HG03196 (cell line): Measurements from ENCODE around the gene SS18.

Experiments
- ATAC-seq: cut with Tn5 transposase; IDR thresholded peaks from one replicate; pipeline ENCODE4 v1.9.1; 2021; ENCODE audit not compliant: unreplicated experiment

Gene SS18

DNA sequence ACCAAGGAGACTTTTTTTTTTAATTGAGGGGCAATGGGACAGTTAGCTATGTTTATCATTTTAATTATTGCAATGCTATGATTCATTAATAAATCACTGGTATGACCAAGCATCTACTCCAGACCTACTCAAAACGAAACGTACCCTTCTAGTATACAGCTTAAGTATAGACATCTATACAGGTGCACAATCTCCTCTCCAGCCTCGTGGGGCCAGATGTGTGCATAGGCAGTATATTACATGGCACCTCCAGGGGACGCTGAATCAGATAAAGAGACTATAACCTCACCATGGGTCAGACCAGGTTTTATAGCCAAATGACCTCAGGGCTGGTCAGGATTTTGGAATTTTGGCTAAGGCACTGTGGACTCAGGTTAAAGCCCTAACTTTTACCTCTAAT lies 86.6 kb downstream of the SS18 start:
- no peak for ATAC-seq

GRCh38 chr18:26003356-26003755 lies 87.1 kb downstream of the SS18 start:
- no peak for ATAC-seq

- no peak for ATAC-seq
These were observed 88.0 kb downstream of the SS18 start for GRCh38 chr18:26002375-26002910.

DNA sequence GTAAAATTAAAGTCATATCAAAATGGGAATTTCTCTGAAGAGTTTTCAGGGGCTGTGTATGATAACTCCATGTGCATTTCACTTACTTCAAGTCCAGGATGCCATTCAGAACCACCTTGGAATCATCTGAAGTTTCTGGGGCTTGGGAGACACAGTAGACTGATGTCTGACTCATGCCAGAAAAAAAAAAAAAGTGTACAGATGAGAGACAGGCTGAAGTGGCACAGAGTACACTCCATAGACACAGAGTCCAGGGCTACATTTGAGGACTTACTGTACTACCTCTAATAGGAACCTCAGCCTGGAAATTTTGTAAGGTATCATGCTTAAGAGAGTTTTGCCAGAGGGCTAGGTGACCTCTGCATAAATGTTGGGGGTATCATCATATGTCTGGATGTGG lies 92.0 kb downstream of the SS18 start:
- no peak for ATAC-seq

DNA sequence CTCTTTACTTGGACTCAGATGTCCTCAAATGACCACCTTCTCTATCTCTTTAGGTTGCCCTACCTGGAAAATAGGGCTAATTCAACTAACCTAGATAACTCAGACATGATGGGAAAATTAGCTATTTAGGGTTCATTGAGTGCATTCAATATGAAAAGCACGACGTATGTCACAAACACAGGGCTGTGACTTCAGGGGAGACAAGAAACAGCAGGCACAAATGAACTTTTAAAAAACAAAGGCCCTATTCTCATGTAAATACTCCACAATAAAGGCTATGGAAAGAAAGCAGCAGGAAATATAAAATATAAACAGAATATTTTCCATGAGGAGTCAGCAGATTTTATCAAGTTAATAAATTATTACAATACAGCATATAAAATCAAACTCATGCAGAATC lies 97.8 kb downstream of the SS18 start:
- ATAC-seq: no peak

GRCh38 chr18:25990473-25990872 lies 99.9 kb downstream of the SS18 start:
- no peak for ATAC-seq

DNA sequence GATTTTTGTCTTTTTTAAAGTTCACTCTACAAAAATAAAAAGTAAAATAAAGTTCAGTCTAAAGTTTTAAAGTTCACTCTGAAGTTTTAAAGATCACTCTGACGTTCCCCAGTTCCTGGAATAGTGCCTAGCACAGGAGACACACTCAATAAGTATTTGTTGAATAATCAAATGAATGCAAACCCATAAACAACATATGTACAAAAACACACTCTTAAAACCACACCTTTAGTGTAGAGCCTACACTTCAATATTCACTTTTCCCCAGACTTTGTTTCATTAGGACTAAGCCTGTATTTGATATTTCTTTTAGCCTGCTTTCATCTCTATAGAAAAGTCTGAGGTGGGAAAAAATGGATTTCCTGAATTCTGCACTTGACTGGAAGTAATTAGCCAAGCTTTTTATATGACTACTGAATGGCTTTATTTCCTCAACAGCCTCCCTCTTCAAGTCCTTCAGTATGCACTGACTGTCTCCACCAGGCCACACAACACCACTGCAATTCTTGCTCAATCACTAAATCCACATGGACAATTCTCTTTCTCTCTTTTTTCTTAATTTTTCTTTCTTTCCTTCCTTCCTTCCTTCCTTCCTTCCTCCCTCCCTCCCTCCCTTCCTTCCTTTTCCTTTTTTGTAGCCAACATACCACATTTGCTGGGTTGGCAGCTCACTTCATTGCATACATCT lies 104.6 kb downstream of the SS18 start:
- ATAC-seq: no peak

GRCh38 chr18:25983730-25984129 lies 106.7 kb downstream of the SS18 start:
- ATAC-seq: no peak

GRCh38 chr18:25982961-25983360 lies 107.5 kb downstream of the SS18 start:
- no peak for ATAC-seq

DNA sequence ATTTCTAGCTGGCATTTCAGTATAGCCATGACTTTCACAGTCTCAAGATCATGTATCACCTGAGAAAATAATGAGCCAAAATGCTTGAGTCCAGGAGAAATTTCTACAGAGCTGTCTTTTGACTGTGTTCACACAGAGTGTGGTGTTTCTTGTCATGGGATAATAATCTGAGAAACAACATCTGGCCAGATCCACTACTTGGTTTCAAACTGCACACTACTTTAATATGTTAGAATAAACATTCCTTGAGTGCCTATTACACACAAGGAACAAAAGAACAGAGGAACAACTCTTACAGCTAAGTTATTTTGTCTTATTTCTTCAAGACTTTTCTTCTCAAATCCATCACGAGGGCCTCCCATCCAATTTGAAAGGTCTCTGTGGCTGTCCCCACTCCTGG lies 108.3 kb downstream of the SS18 start:
- ATAC-seq: no peak

DNA sequence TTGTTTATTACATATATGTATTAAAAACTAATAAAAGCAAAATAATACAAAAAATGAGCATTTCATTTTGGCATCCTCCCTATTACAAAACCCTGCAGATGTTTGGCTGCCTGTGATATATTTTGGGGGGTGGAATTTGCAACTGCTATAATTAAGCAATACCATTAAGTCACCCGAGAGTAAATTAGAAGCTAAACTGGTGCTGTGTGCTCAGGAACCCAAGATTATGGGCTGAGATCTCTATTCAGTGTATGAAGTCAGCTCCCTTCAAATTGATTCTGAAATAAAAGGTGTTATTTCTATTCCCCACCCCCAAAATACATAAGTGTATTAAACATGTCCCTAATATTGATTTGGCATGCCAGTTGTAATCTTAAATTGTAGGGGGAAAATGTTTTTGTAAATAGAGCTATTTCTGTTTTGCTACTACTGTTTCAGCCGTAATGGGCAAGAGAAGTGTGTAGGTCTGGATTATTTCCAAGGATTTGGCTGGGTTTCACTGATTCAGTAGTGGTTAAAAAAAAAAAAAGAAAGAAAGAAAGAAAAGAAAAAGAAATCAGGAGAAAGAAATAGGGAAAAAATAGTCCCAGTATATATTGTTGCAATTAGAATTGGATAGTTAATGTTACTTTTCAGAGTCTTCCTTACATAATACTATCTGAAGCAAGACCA lies 110.9 kb downstream of the SS18 start:
- ATAC-seq: no peak

- ATAC-seq: no peak
These were observed 113.9 kb downstream of the SS18 start for GRCh38 chr18:25976554-25976953.

GRCh38 chr18:25974630-25975077 lies 115.8 kb downstream of the SS18 start:
- ATAC-seq: no peak
